Effector CD8-positive, alpha-beta T cell (primary cell): ENCODE data around the gene C4B.
"Not testable (repeated sequence)": the region's sequence is repeated elsewhere in the genome, so short reads cannot be mapped to it uniquely, and the experiment has no call there.

Experiments used
- DNase-seq: peaks from one replicate; lab custom pipeline; 2025; lab: John Stamatoyannopoulos, UW

The C4B gene

DNA sequence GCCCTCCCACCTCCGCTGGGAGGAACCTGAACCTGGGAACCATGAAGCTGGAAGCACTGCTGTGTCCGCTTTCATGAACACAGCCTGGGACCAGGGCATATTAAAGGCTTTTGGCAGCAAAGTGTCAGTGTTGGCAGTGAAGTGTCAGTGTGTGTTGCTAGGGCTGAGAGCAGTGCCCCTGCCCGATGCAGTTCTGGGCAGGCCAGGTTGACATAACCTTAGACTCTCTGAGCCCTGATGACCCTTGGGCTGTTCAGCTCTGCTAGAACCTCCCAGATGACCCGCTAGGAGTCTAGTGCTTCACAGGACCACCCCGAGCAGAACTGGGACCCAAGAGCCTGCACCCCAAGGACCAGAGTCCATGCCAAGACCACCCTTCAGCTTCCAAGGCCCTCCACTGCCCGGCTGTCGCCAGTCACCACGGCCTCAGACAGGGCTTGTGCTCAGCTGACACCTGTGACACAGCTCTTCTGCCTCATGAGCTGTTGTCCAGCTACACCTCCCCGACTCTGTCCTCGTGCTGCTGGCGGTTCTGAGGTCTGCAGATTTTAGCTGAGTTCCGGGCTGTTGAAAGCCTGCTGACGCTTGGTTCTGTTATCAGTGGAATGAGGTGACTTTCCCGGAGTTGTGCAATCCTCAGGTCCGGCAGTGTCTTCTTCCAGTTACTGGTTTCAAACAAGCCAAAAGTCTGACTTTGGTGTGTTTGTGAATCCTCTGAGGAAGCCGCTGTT is 20.9 kb downstream of the C4B start:
- DNase-seq, result not testable (repeated sequence)

- not testable (repeated sequence) for DNase-seq
Observed at GRCh38 chr6:32037136-32037535, 22.5 kb downstream of the C4B start.

DNA sequence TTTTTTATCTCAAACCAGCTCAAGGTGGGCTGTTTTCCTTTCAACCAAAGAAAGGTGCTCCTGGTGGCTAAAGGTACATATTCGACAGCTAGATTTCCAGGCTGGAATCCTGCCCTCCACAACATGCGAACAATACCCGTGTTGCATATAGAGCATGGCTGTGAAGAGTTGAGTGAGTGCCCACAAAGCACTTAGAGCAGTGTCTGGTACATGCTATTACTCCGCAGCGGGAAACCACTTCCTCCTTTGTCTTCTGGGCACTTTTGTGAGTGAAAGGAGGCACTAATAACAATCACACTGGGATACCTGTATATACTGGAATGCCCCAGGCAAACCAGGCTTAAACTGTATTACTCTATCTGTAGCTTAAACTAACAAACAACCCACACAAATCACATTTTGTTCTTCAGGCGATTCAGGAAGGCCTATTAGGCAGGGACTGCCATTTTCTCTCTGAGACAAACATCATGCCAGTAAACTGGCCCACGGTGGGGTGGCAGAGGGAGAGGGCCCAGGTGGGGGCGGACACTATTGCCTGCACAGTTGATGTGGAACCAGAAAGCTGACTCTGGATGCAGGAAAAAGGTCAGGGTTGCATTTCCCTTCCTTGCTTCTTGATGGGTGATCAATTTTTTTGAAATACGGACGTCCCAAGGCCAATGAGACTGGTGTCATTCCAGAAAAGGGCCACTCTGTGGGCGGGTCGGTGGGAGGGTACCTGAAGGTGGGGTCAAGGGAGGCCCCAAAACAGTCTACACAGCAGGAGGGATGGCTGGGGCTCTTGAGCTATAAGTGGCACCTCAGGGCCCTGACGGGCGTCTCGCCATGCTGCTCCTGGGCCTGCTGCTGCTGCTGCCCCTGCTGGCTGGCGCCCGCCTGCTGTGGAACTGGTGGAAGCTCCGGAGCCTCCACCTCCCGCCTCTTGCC is 23.3 kb downstream of the C4B start, which contains the start of gene CYP21A2:
CYP21A2 (plus strand) TSS at position 818 of the 927 bp plus-strand sequence; CDS start at position 826, 8 bp downstream.
- not testable (repeated sequence) for DNase-seq

DNA sequence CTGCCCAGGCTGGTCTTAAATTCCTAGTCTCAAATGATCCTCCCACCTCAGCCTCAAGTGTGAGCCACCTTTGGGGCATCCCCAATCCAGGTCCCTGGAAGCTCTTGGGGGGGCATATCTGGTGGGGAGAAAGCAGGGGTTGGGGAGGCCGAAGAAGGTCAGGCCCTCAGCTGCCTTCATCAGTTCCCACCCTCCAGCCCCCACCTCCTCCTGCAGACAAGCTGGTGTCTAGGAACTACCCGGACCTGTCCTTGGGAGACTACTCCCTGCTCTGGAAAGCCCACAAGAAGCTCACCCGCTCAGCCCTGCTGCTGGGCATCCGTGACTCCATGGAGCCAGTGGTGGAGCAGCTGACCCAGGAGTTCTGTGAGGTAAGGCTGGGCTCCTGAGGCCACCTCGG is 24.3 kb downstream of the C4B start:
- not testable (repeated sequence) for DNase-seq

DNA sequence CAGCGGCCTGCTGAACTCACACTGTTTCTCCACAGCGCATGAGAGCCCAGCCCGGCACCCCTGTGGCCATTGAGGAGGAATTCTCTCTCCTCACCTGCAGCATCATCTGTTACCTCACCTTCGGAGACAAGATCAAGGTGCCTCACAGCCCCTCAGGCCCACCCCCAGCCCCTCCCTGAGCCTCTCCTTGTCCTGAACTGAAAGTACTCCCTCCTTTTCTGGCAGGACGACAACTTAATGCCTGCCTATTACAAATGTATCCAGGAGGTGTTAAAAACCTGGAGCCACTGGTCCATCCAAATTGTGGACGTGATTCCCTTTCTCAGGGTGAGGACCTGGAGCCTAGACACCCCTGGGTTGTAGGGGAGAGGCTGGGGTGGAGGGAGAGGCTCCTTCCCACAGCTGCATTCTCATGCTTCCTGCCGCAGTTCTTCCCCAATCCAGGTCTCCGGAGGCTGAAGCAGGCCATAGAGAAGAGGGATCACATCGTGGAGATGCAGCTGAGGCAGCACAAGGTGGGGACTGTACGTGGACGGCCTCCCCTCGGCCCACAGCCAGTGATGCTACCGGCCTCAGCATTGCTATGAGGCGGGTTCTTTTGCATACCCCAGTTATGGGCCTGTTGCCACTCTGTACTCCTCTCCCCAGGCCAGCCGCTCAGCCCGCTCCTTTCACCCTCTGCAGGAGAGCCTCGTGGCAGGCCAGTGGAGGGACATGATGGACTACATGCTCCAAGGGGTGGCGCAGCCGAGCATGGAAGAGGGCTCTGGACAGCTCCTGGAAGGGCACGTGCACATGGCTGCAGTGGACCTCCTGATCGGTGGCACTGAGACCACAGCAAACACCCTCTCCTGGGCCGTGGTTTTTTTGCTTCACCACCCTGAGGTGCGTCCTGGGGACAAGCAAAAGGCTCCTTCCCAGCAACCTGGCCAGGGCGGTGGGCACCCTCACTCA is 25.0 kb downstream of the C4B start:
- not testable (repeated sequence) for DNase-seq

- DNase-seq, result not testable (repeated sequence)
Observed at GRCh38 chr6:32040299-32041049, 25.9 kb downstream of the C4B start.

- not testable (repeated sequence) for DNase-seq
Observed at GRCh38 chr6:32041050-32041321, 26.4 kb downstream of the C4B start.

DNA sequence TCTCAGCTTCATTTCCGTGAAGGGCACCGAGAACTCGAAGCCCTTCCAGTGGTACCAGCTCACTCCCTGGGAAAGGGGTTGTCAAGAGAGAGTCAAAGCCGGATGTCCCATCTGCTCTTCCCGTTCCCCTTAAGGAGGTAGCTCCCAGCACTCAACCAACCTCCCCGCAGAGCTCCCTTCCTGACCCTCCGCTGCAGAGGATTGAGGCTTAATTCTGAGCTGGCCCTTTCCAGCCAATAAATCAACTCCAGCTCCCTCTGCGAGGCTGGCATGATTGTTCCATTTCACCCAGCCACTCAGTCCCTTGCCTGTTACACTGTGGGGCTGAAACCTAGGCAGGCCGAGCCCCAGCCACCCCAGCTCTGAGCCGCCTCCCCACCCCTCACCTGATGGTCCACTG is 26.8 kb downstream of the C4B start:
- not testable (repeated sequence) for DNase-seq

DNA sequence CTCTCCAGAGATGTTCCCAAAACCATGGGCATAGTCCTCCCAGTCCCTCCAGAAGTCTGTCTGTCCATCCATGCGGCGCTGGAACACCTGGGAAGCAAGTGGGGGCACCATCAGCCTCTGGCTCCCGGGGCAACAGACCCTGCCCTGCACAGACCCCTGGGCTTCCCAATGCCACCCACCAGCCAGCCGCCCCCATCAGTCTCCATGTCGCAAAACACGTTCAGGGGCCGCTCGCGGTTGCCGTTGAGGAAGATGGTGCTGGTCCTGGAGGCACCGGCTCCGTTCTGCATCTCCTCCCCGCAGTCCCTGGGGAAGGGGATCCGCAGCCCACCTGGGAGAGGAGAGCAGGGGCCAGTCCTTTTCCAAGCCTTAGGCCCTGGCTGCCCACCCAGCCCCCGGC is 27.7 kb downstream of the C4B start:
- not testable (repeated sequence) for DNase-seq

DNA sequence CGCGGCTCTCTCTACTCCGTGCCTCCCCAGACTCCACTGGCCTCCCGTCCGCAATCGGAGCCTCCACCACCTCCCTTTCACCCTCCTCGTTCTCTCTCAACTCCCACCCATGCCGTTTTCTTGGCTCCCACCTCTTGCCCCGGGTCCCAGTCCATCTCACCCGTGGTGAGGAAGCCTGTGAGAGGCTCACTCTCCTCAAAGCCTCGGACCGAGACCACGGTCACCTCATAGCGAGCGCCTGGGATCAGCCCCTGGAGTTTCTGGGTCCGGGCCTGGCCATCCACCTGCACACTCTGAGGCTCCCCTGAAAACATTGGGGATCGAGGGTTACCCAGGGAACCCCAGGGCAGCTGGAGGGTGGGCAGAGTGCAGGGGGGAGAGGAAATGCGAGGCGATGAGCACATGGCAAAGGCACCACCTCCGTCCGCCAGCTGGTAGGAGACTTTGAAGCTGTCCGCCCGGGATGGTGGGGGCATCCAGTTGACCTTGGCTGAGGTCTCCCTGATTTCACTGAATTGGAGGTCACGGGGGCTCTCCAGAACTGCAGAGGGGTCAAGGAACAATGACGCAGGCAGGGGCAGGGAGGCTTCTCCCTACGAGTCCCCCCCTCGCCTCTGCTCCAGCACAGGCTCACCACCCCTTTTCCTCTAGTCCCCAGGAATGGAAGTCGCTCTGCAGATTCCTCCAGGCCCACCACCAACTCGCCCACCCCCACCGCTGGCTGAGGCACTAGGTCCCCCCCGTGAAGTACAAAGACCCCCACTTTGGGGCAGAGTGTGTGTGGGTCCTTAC is 29.2 kb downstream of the C4B start:
- not testable (repeated sequence) for DNase-seq

DNA sequence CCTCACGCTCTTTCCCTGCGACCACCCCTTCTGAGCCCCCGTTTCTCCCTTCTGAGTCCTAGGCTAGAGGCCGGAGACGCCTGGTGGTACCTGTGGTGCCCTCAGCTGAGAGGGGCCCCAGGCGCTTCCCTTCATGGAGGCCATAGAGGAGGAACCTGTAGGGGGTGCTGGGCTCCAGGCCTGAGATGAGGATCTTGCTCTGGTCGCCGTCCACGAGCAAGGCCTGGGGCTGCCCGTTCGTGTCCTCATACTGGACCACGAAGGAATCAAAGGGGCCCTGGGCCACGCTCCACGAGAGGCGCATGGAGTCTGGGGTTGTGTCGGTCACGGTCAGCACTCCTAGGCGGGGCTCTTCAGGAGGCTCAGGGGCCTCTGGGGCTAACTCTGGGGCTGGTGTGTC is 30.3 kb downstream of the C4B start:
- DNase-seq, result not testable (repeated sequence)

DNA sequence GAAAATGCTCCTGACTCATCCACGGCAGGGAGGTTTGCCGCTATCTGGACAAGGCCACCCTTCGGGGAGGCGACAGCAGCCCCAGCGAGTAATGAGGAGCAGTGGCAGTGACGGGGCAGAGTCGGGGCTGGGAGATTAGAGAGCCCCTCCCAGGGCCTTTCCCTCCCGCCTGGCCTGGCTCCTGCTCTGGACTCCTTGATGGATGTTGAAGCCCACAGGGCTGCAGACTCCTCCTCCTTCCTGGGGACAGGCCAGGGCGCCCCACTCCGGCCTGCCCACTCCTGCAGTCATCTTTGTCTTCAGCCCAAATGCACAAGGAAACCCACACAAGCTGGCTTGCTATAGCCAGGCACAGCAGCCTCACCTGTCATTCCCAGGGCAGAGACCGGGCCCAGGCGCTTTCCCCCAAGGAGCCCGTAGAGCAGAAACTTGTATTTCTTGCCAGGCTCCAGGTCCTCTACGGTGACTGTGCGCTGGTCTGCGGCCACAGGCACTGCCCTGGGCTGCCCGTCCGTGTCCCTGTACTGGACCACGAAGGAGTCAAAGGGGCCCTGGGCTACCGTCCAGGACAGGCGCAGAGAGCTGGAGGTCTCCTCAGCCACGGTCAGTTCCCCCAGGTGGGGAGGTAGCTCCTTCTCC is 31.3 kb downstream of the C4B start:
- DNase-seq, result no peak

DNA sequence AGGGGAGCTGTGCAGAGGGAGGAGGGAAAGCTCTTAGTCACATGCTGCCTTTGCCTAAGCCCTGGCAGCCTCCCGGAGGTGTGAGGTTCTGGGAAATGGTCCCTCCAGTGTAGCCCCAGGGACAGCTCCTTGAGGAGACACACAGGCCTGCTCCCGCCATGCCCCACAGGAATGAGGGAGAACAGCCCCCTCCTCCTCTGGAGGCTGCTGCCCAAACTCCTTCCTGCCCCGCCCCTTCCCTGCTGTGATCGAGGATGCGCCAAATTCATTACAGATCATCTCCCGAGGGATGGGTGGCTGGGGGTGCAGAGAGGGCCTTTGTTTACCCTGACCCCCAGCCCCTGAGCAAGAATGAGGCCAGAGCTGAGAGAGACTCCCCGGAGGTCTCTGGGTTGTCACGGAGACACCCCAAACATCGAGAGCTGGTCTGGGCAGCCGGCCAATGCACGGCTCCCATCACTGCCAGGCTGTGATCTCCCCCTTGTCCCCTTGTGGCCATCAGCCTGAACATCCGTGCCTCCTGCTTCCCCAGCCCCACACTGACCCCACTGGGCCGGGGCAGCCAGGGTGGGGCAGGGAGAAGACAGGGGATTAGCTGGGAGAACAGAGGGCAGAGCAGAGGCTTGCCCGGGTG is 32.0 kb downstream of the C4B start:
- DNase-seq, result no peak

DNA sequence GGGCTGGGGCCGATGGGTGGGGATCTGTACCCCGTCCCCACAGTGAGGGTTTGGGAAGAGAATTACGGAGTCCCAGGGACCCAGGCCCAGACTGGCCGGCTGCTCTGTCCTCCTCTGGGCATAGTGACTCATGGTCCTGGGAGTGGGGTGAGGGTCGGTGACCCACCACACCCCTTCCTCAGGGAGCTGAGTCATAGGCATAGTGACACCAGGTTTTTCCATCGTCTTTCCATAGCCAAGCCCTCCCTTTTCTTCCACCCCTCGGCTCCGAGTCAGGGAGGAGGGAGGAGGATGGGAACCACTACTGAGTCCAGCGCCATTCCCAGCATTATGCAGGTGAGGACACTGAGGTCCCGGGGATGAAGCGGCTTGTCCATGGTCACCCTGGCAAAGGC is 32.5 kb downstream of the C4B start:
- no peak for DNase-seq

DNA sequence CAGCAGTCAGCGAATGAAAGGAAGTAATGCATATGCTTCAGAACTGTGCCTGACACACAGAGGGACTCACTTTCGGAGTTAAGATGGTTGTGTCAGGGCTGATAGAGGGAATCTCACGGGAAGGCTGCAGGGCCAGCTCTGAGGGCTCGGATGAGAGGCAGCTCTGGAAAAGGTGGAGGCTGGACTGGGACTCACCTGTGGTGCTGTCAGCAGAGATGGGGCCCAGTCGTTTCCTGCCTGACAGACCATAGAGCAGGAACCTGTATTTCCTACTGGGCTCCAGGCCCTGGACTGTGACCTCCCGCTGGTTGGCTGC is 32.9 kb downstream of the C4B start:
- DNase-seq, result no peak

DNA sequence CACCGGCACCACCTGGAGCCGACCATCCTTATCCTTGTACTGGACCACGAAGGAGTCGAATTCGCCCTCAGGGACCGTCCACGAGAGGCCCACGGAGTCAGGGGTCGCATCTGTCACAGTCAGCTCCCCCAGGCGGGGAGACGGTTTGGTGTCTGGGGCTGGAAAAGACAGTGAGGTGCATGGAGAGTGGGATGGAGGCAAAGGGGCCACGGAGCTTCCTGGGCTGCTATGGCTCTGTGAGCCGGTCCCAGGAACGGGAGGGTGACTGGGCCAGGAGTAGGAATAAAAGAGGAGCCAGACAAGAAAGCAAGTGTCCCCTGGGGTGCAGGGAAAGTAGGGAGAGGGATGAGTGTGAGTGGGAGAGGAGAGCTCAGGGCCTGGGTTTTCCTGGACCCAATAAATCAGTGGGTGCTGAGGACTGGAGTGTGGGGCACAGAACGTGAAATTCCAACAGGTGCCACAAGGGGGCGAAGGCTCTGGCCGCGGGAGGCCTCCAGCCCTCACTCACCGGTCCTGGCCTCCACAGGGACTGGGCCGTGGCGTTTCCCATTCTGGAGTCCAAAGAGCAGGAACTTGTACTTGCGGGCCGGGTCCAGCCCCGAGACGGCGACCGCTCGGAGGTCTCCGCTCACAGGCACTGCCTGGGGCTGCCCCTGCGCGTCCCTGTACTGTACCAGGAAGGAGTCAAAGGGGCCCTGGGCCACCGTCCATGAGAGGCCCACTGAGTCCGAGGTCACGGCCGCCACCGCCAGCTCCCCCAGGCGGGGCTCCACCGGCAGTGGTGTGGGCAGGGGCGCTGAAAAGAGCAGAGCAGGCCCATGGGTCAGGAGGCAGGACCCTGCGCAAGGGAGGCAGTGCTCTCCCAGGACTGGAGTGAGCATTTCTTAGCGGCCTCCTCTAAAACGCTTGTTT is 33.5 kb downstream of the C4B start:
- peak; percentile 44 for DNase-seq

DNA sequence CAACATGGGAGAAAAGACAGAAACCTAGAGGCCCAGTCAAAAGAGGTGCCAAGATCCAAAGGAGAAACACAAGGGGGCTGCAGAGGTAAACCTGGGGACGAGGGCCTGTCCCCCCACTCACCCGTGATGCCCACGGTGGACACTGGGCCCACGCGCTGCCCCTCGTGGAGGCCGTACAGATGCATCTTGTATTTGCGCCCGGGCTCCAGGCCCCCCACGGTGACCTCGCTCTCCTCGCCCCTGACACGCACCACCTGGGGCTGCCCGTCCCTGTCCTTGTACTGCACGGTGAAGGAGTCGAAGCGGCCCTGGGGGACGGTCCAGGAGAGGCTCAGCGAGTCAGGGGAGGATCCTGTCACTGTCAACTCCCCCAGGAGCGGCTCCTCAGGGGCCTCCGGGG is 34.6 kb downstream of the C4B start:
- DNase-seq, result not testable (repeated sequence)

GRCh38 chr6:32049736-32050135 is 35.1 kb downstream of the C4B start:
- DNase-seq, result not testable (repeated sequence)
